Spleen (tissue), 11 donors: ENCODE results near the gene IDUA. TPM values are rescaled to one million over a fixed set of nuclear protein-coding genes. Genes with fewer than 3 reads are reported as not detected.

ENCODE experiments used
- DNase-seq: peaks from one replicate; pipeline ENCODE4 v3.0.0-alpha.2; 2020
- H3K27ac ChIP-seq, 8 donors: fragments of 200-600 bp; sonication (generic) in 7 of 8; 1 replicate in 4 of 8; 2 replicates in 4 of 8; pipeline versions ENCODE4 v1.5.0 to v1.8.0; 2016 to 2021; ENCODE audit warnings: inconsistent platforms in 4 of 8, mild to moderate bottlenecking in 4 of 8, moderate library complexity in 1 of 8
- H3K27me3 ChIP-seq, 7 donors: fragments of 200-600 bp; sonication (generic) in 6 of 7; replicated peaks in 1 of 7; 1 replicate in 4 of 7; 2 replicates in 3 of 7; pipeline versions ENCODE4 v1.5.0 to v1.8.0; 2016 to 2021; ENCODE audit warnings: inconsistent platforms in 3 of 7, mild to moderate bottlenecking in 1 of 7
- H3K36me3 ChIP-seq, 6 donors: fragments of 200-600 bp; sonication (generic) in 5 of 6; 1 replicate in 4 of 6; 2 replicates in 2 of 6; pipeline versions ENCODE4 v1.5.0 to v1.8.0; 2016 to 2021; ENCODE audit warnings: inconsistent platforms in 2 of 6
- H3K4me1 ChIP-seq, 6 donors: fragments of 200-600 bp; sonication (generic) in 5 of 6; 1 replicate in 3 of 6; 2 replicates in 3 of 6; pipeline versions ENCODE4 v1.5.0 to v1.8.0; 2016 to 2021; ENCODE audit warnings: inconsistent platforms in 3 of 6
- H3K4me3 ChIP-seq, 8 donors: fragments of 200-600 bp; sonication (generic) in 7 of 8; 1 replicate in 4 of 8; 2 replicates in 4 of 8; pipeline versions ENCODE4 v1.5.0 to v1.8.0; 2016 to 2021; ENCODE audit warnings: inconsistent platforms in 4 of 8, mild to moderate bottlenecking in 4 of 8, moderate library complexity in 2 of 8
- H3K9me3 ChIP-seq, 8 donors: fragments of 200-600 bp; sonication (generic) in 7 of 8; 1 replicate in 4 of 8; 2 replicates in 4 of 8; pipeline versions ENCODE4 v1.5.0 to v1.8.0; 2016 to 2021; ENCODE audit warnings: inconsistent platforms in 4 of 8
- CTCF ChIP-seq, 11 experiments: fragments of 200-600 bp in 7 of 11; fragments of 450-650 bp in 4 of 11; sonication (generic) in 4 of 11; IDR thresholded peaks in 8 of 11; conservative IDR thresholded peaks in 3 of 11; 1 replicate in 7 of 11; 2 replicates in 4 of 11; pipeline versions ENCODE4 v1.4.0 to v1.8.0; 2016 to 2021; ENCODE audit warnings: antibody characterized with exemption in 11 of 11, inconsistent platforms in 4 of 11, mild to moderate bottlenecking in 1 of 11
- POLR2A ChIP-seq, 3 donors: fragments of 450-650 bp; IDR thresholded peaks; one replicate each; pipeline ENCODE4 v1.5.1; 2017; ENCODE audit warnings: antibody characterized with exemption in 3 of 3, mild to moderate bottlenecking in 1 of 3
- POLR2AphosphoS5 ChIP-seq, 3 donors: sonication (generic); formaldehyde crosslinking; IDR thresholded peaks; one replicate each; pipeline ENCODE4 v1.5.1; 2017; ENCODE audit warnings: antibody characterized with exemption in 3 of 3
- WGBS, 5 donors: extraction: QIAGEN DNeasy Blood & Tissue Kit in 3 of 5; methylation state at CpG; one replicate each; pipeline versions ENCODE4 v1.1.5 to v1.1.7; 2013 to 2018; 5-methylcytosine and 5-hydroxymethylcytosine counted together
- intact Hi-C: fragments of 100-400 bp; cut with DNase I; formaldehyde crosslinking; loops from one replicate; pipeline ENCODE4 v1.15.0; 2023; ENCODE audit warnings: low total_unique reads
- polyA plus RNA-seq, 3 donors: library from polyadenylated mRNA; stranded (reverse); fragments of 200-250 nt; gene quantifications; one replicate each; pipeline ENCODE4 v1.2.1, GENCODE V29; 2013
- total RNA-seq, 7 donors: library from RNA; depleted of rRNA in 3 of 7; stranded (reverse); fragments of >200 nt in 3 of 7; fragmentation: NEBNext Ultra II Directional in 4 of 7; extraction: Animal tissue kit (Norgen Biotek cat#: 25700) in 4 of 7; gene quantifications; one replicate each; pipeline versions ENCODE4 v1.1.0 to v1.2.1, GENCODE V29; 2016 to 2021
- donor health status: healthy with polysubstance abuse.
- donor health status: DM: no; HTN: no; CAD: no; lungs with moderate emphysema.
- donor health status: DM: no; HTN: no; CAD: no.
- donor health status: Bipolar disorder and iron deficiency.
- donor health status: healthy.
- donor health status: DM: no; HTN: no; CAD: no.
- donor health status: DM: yes; HTN: yes; CAD: no.

The IDUA gene
- total and polyA plus RNA-seq, 10 donors: 11.5 to 58.3 (median 24.4) TPM

DNA sequence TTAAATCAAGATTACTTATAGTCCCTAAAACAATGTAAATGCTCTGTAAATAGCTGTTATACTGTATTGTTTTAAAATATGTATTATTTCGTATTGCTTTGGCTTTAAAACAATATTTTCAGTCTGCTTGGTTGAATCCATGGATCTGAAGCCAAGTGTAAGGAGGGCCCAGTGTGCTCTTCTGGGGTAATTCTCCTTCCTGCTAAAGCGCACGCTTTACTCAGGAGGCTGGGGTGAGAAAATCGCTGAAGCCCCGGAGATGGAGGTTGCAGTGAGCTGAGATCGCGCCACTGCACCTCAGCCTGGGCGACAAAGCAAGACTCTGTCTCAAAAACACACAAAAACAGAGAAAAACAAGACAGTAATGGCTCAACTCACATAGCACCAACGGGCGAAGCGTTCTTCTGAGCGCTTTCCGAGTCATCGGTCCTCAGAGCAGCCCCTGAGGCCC is 391 bp upstream of the IDUA start:
- Histone ChIP-seq H3K4me1 (peaks cover 21 to 48% (median 37%) of the 10 kb centered on the region in 6 donors), H3K4me3 (peak overlapping the region; percentile 50 to 93 (median 84)), H3K27ac (peak overlapping the region; percentile 44 to 90 (median 80)), H3K9me3 (no peaks in the 10 kb centered on the region), H3K27me3 (no peaks in the 10 kb centered on the region), H3K36me3 (peaks cover 0 to 26% (median 15%) of the 10 kb centered on the region in 6 donors)
- intact Hi-C loops: loop anchor here (10.0 kb wide), 1 partner anchor 222 kb away; no protein-coding TSS in a partner anchor
- DNase-seq: no peak
- TF ChIP-seq CTCF (IDR thresholded peaks at IDR 0.05 in 8 of 11, conservative IDR thresholded peaks at IDR 0.05 in 3 of 11) (no peak), POLR2AphosphoS5 (IDR thresholded peaks at IDR 0.05) (peak in 1 of 3 donors; percentile 81)
- WGBS, 5 donors: 3 to 4% (median 3%) methylated on average over 14 of the region's 14 CpGs

GRCh38 chr4:987624-988513 is 1.0 kb downstream of the IDUA start:
- Histone ChIP-seq H3K4me1 (peaks cover 24 to 62% (median 48%) of the 10 kb centered on the region in 6 donors), H3K9me3 (no peaks in the 10 kb centered on the region), H3K4me3 (peak overlapping the region; percentile 50 to 93 (median 84)), H3K36me3 (peaks cover 0 to 33% (median 16%) of the 10 kb centered on the region in 6 donors), H3K27me3 (no peaks in the 10 kb centered on the region), H3K27ac (peak overlapping the region in 7 of 8 donors; percentile 44 to 90 (median 83))
- intact Hi-C loops: loop anchor here (10.0 kb wide), 1 partner anchor 223 kb away; no protein-coding TSS in a partner anchor
- TF ChIP-seq CTCF (IDR thresholded peaks at IDR 0.05 in 8 of 11, conservative IDR thresholded peaks at IDR 0.05 in 3 of 11) (no peak), POLR2AphosphoS5 (IDR thresholded peaks at IDR 0.05) (no peak), POLR2A (IDR thresholded peaks at IDR 0.05) (no peak)
- WGBS, 5 donors: 78 to 86% (median 81%) methylated on average over 27 to 37 of the region's 37 CpGs
- DNase-seq: no peak

- no peaks in the 10 kb centered on the region for H3K27me3 ChIP-seq
- peaks cover 24 to 71% (median 55%) of the 10 kb centered on the region in 6 donors for H3K4me1 ChIP-seq
- TF ChIP-seq CTCF (IDR thresholded peaks at IDR 0.05 in 8 of 11, conservative IDR thresholded peaks at IDR 0.05 in 3 of 11) (no peak), POLR2AphosphoS5 (IDR thresholded peaks at IDR 0.05) (no peak), POLR2A (IDR thresholded peaks at IDR 0.05) (no peak)
- no peaks in the 10 kb centered on the region for H3K9me3 ChIP-seq
- 91 to 94% (median 94%) methylated on average over 21 to 69 of the region's 69 CpGs for WGBS, 5 donors
- DNase-seq: no peak
- H3K27ac ChIP-seq: no peak overlapping the region
- peaks cover 0 to 33% (median 16%) of the 10 kb centered on the region in 6 donors for H3K36me3 ChIP-seq
- intact Hi-C loops: loop anchor here (10.0 kb wide), 1 partner anchor 224 kb away; no protein-coding TSS in a partner anchor
- H3K4me3 ChIP-seq: no peak overlapping the region
Measured at GRCh38 chr4:988726-989721, 2.2 kb downstream of the IDUA start.
